Neural progenitor cell (in vitro differentiated cells): Measurements from ENCODE around the gene KSR1. TPM values are rescaled to one million over a fixed set of nuclear protein-coding genes. Genes with fewer than 3 reads are reported as not detected.

Source experiments
- DNase-seq: peaks from one replicate; pipeline ENCODE4 v3.0.0-alpha.2; 2016; ENCODE audit warnings: low spot score
- H2AFZ ChIP-seq: fragments of 200-600 bp; sonication (generic); replicated peaks from 2 replicates; pipeline ENCODE4 v1.6.1; 2016; ENCODE audit warnings: antibody characterized with exemption
- H3F3A ChIP-seq: fragments of 200-600 bp; sonication (generic); 2 replicates; pipeline ENCODE4 v1.6.1; 2016; ENCODE audit warnings: antibody characterized with exemption, low read depth
- H3K27ac ChIP-seq: fragments of 200-600 bp; sonication (generic); 2 replicates; pipeline ENCODE4 v1.5.1; 2016; ENCODE audit warnings: mild to moderate bottlenecking
- H3K27me3 ChIP-seq: fragments of 200-600 bp; sonication (generic); 2 replicates; pipeline ENCODE4 v1.6.1; 2016; ENCODE audit warnings: mild to moderate bottlenecking, moderate library complexity
- H3K36me3 ChIP-seq: fragments of 200-600 bp; sonication (generic); 2 replicates; pipeline ENCODE4 v1.5.1; 2016
- H3K4me1 ChIP-seq: fragments of 200-600 bp; sonication (generic); 2 replicates; pipeline ENCODE4 v1.6.1; 2016; ENCODE audit warnings: mixed run types
- H3K4me2 ChIP-seq: fragments of 200-600 bp; sonication (generic); 2 replicates; pipeline ENCODE4 v1.6.1; 2016
- H3K4me3 ChIP-seq: fragments of 200-600 bp; sonication (generic); 2 replicates; pipeline ENCODE4 v1.5.1; 2016
- H3K79me2 ChIP-seq: fragments of 200-600 bp; sonication (generic); 2 replicates; pipeline ENCODE4 v1.6.1; 2016; ENCODE audit warnings: low read depth
- H3K9ac ChIP-seq: fragments of 200-600 bp; sonication (generic); 2 replicates; pipeline ENCODE4 v1.6.1; 2016
- H3K9me3 ChIP-seq: fragments of 200-600 bp; sonication (generic); 2 replicates; pipeline ENCODE4 v1.5.1; 2016; ENCODE audit warnings: low read depth
- H4K20me1 ChIP-seq: fragments of 200-600 bp; sonication (generic); 2 replicates; pipeline ENCODE4 v1.6.1; 2016; ENCODE audit warnings: low read depth
- H3K27ac Mint-ChIP-seq: 3 replicates; pipeline ENCODE4 v1.8.0; 2021; ENCODE audit warnings: mixed read lengths
- H3K27me3 Mint-ChIP-seq: 2 replicates; pipeline ENCODE4 v1.8.0; 2022; ENCODE audit warnings: low read depth, mild to moderate bottlenecking, inconsistent platforms, moderate library complexity, mixed read lengths; ENCODE audit not compliant: insufficient read depth
- H3K36me3 Mint-ChIP-seq: 3 replicates; pipeline ENCODE4 v1.8.0; 2021; ENCODE audit warnings: mixed read lengths
- H3K4me1 Mint-ChIP-seq: 3 replicates; pipeline ENCODE4 v1.8.0; 2021; ENCODE audit warnings: mixed read lengths
- H3K4me3 Mint-ChIP-seq: 3 replicates; pipeline ENCODE4 v1.8.0; 2021; ENCODE audit warnings: mild to moderate bottlenecking, moderate library complexity, mixed read lengths
- H3K9me3 Mint-ChIP-seq: 3 replicates; pipeline ENCODE4 v1.8.0; 2020; ENCODE audit warnings: mixed read lengths
- CTCF ChIP-seq: fragments of 200-600 bp; sonication (generic); IDR thresholded peaks from 2 replicates; pipeline ENCODE4 v1.5.1; 2017; ENCODE audit warnings: antibody characterized with exemption, mild to moderate bottlenecking
- EZH2 ChIP-seq: fragments of 200-600 bp; sonication (generic); IDR thresholded peaks from 2 replicates; pipeline ENCODE4 v1.6.1; 2017; ENCODE audit warnings: antibody characterized with exemption, mild to moderate bottlenecking, moderate library complexity
- EZH2phosphoT487 ChIP-seq: fragments of 200-600 bp; sonication (generic); IDR thresholded peaks from 2 replicates; pipeline ENCODE4 v1.6.1; 2017; ENCODE audit warnings: antibody characterized with exemption
- total RNA-seq: library from RNA; depleted of rRNA; stranded (reverse); fragments of >200 nt; gene quantifications from 2 replicates; pipeline ENCODE4 v1.2.3, GENCODE V29; 2015; ENCODE audit warnings: low replicate concordance

The KSR1 gene
- total RNA-seq, 1 donor from 2014 or later = 16.4 TPM

GRCh38 chr17:27566671-27567562 lies 110.7 kb downstream of the KSR1 start:
- Histone ChIP-seq H3K27ac (no peak overlapping the region), H3K79me2 (no peaks in the 10 kb centered on the region), H3K9me3 (no peaks in the 10 kb centered on the region), H3K4me2 (no peak overlapping the region), H3K36me3 (no peaks in the 10 kb centered on the region), H3K4me3 (no peak overlapping the region), H3K9ac (no peak overlapping the region), H2AFZ (no peak overlapping the region), H4K20me1 (no peaks in the 10 kb centered on the region), H3K27me3 (no peaks in the 10 kb centered on the region), H3K4me1 (no peaks in the 10 kb centered on the region), H3F3A (no peaks in the 10 kb centered on the region)
- no peak for DNase-seq
- H3K36me3 Mint-ChIP-seq = no peaks in the 10 kb centered on the region
- H3K4me3 Mint-ChIP-seq = no peak overlapping the region
- H3K4me1 Mint-ChIP-seq = peaks cover 12% of the 10 kb centered on the region
- TF ChIP-seq EZH2 (no peak), EZH2phosphoT487 (no peak), CTCF (no peak)
- peaks cover 2% of the 10 kb centered on the region for H3K27me3 Mint-ChIP-seq
- no peaks in the 10 kb centered on the region for H3K9me3 Mint-ChIP-seq
- no peak overlapping the region for H3K27ac Mint-ChIP-seq

GRCh38 chr17:27567563-27567859 lies 111.3 kb downstream of the KSR1 start:
- DNase-seq = no peak
- H3K27me3 ChIP-seq = no peaks in the 10 kb centered on the region
- Mint-ChIP-seq H3K4me1 (peaks cover 12% of the 10 kb centered on the region), H3K9me3 (no peaks in the 10 kb centered on the region), H3K27me3 (peaks cover 2% of the 10 kb centered on the region), H3K36me3 (no peaks in the 10 kb centered on the region), H3K4me3 (no peak overlapping the region), H3K27ac (no peak overlapping the region)
- no peak overlapping the region for H2AFZ ChIP-seq
- H3K4me3 ChIP-seq = no peak overlapping the region
- no peaks in the 10 kb centered on the region for H3K9me3 ChIP-seq
- no peaks in the 10 kb centered on the region for H3K79me2 ChIP-seq
- H3K4me1 ChIP-seq = no peaks in the 10 kb centered on the region
- H4K20me1 ChIP-seq = no peaks in the 10 kb centered on the region
- no peak overlapping the region for H3K27ac ChIP-seq
- H3K4me2 ChIP-seq = no peak overlapping the region
- no peaks in the 10 kb centered on the region for H3F3A ChIP-seq
- TF ChIP-seq CTCF = no peak
- no peak overlapping the region for H3K9ac ChIP-seq
- H3K36me3 ChIP-seq = no peaks in the 10 kb centered on the region

GRCh38 chr17:27568216-27568615 lies 112.0 kb downstream of the KSR1 start:
- Mint-ChIP-seq H3K9me3 (no peaks in the 10 kb centered on the region), H3K4me1 (peaks cover 17% of the 10 kb centered on the region), H3K4me3 (no peak overlapping the region), H3K27ac (no peak overlapping the region), H3K27me3 (peaks cover 2% of the 10 kb centered on the region), H3K36me3 (no peaks in the 10 kb centered on the region)
- Histone ChIP-seq H3K79me2 (no peaks in the 10 kb centered on the region), H3K4me2 (no peak overlapping the region), H3K36me3 (no peaks in the 10 kb centered on the region), H3F3A (no peaks in the 10 kb centered on the region), H3K4me1 (no peaks in the 10 kb centered on the region), H3K27me3 (no peaks in the 10 kb centered on the region), H3K9me3 (no peaks in the 10 kb centered on the region), H2AFZ (no peak overlapping the region), H3K9ac (no peak overlapping the region), H3K27ac (no peak overlapping the region), H3K4me3 (no peak overlapping the region), H4K20me1 (no peaks in the 10 kb centered on the region)
- TF ChIP-seq CTCF = no peak
- TF ChIP-seq EZH2 = no peak
- TF ChIP-seq EZH2phosphoT487 = no peak
- DNase-seq = no peak
